ENCODE data around the gene RWDD3. TPM values are rescaled to one million over a fixed set of nuclear protein-coding genes. Genes with fewer than 3 reads are reported as not detected.

Gene RWDD3
- total and polyA plus RNA-seq, 8 donors, result 12.4 to 58.6 (median 46.4) TPM

GRCh38 chr1:95233319-95233736, 682 bp upstream of the RWDD3 start:
- intact Hi-C loops (cut with DNase I), result loop anchor here in 1 of 2 donors (10.0 kb wide), 1 partner anchor 149 kb away; no protein-coding TSS in a partner anchor
- DNase-seq (peak in 3 of 4 donors; percentile 18 to 68 (median 37)), ATAC-seq (peak; percentile 12)

GRCh38 chr1:95236784-95237575, 3.0 kb downstream of the RWDD3 start:
- Histone ChIP-seq H3K27ac (no peak overlapping the region), H3K27me3 (no peaks in the 10 kb centered on the region), H3K4me1 (peaks cover 0 to 13% of the 10 kb centered on the region in 2 donors), H3K36me3 (peaks cover 0 to 24% of the 10 kb centered on the region in 2 donors), H3K4me3 (no peak overlapping the region), H3K9me3 (peaks cover 0 to 6% of the 10 kb centered on the region in 2 donors)
- DNase-seq, result no peak
- ATAC-seq, result no peak
- intact Hi-C loops (cut with DNase I), result loop anchor here in 1 of 2 donors (10.0 kb wide), 1 partner anchor 152 kb away; no protein-coding TSS in a partner anchor
- TF ChIP-seq CTCF (IDR thresholded peaks at IDR 0.05), result no peak

More at GRCh38 chr1:95233319-95233736, 682 bp upstream of the RWDD3 start:
- Histone ChIP-seq H3K9me3 (no peaks in the 10 kb centered on the region), H3K36me3 (no peaks in the 10 kb centered on the region), H3K4me3 (peak overlapping the region; percentile 81 to 99), H3K4me1 (peaks cover 0 to 13% of the 10 kb centered on the region in 2 donors), H3K27ac (peak overlapping the region; percentile 84 to 86), H3K27me3 (no peaks in the 10 kb centered on the region)
- no peak for TF ChIP-seq CTCF (IDR thresholded peaks at IDR 0.05)

- no peak for TF ChIP-seq CTCF (IDR thresholded peaks at IDR 0.05)
- H3K36me3 ChIP-seq, result peaks cover 0 to 32% of the 10 kb centered on the region in 2 donors
- no peak overlapping the region for H3K4me3 ChIP-seq
- no peaks in the 10 kb centered on the region for H3K27me3 ChIP-seq
- no peak for DNase-seq
- no peak overlapping the region for H3K27ac ChIP-seq
- peaks cover 0 to 6% of the 10 kb centered on the region in 2 donors for H3K9me3 ChIP-seq
- ATAC-seq, result no peak
- intact Hi-C loops (cut with DNase I), result loop anchor here in 1 of 2 donors (10.0 kb wide), 1 partner anchor 153 kb away; no protein-coding TSS in a partner anchor
- H3K4me1 ChIP-seq, result peaks cover 0 to 10% of the 10 kb centered on the region in 2 donors
These were observed 4.1 kb downstream of the RWDD3 start for GRCh38 chr1:95237981-95238703.

- Histone ChIP-seq H3K4me1 (no peaks in the 10 kb centered on the region), H3K27me3 (no peaks in the 10 kb centered on the region), H3K36me3 (peaks cover 0 to 45% of the 10 kb centered on the region in 2 donors), H3K4me3 (no peak overlapping the region), H3K9me3 (peaks cover 0 to 6% of the 10 kb centered on the region in 2 donors), H3K27ac (no peak overlapping the region)
- no peak for DNase-seq
- no peak for TF ChIP-seq CTCF (IDR thresholded peaks at IDR 0.05)
- intact Hi-C loops (cut with DNase I), result no loop called here
- no peak for ATAC-seq
These were observed 11.0 kb downstream of the RWDD3 start for GRCh38 chr1:95245029-95245428.

GRCh38 chr1:95246511-95246910, 12.5 kb downstream of the RWDD3 start:
- no peaks in the 10 kb centered on the region for H3K4me1 ChIP-seq
- no peak overlapping the region for H3K27ac ChIP-seq
- DNase-seq, result no peak
- H3K27me3 ChIP-seq, result no peaks in the 10 kb centered on the region
- peaks cover 0 to 2% of the 10 kb centered on the region in 2 donors for H3K9me3 ChIP-seq
- intact Hi-C loops (cut with DNase I), result no loop called here
- H3K4me3 ChIP-seq, result no peak overlapping the region
- TF ChIP-seq CTCF (IDR thresholded peaks at IDR 0.05), result no peak
- no peak for ATAC-seq
- peaks cover 0 to 30% of the 10 kb centered on the region in 2 donors for H3K36me3 ChIP-seq
